PC-9 (cell line): Measurements from ENCODE around the gene DENND5A.

ENCODE experiments used
- EZH2 ChIP-seq: fragments of 200-600 bp; sonication (generic); IDR thresholded peaks from 2 replicates; pipeline ENCODE4 v1.8.0; 2017; ENCODE audit warnings: antibody characterized with exemption, low read depth
- TF ChIP-seq, protein P1 (sequence below): fragments of 200-600 bp; sonication (generic); conservative IDR thresholded peaks from 2 replicates; pipeline ENCODE4 v1.6.1; 2017; ENCODE audit warnings: mixed run types, antibody characterized with exemption, mild to moderate bottlenecking, moderate library complexity

DNA sequence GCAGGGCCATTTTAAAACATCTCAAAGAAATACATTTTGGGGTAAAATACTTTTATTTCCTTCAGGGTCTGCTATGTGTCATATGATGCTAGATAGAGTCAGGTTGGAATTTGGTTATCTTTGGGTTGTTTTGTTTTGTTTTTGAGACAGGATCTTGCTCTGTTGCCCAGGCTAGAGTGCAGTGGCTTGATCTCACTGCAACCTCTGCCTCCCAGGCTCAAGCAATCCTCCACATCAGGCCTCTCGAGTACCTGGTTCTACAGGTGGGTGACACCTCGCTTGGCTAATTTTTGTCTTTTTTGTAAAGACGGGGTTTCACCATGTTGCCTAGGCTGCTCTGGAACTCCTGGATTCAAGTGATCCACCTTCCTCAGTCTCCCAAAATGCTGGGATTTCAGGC lies 17.3 kb downstream of the DENND5A start:
- TF ChIP-seq, protein P1, sequence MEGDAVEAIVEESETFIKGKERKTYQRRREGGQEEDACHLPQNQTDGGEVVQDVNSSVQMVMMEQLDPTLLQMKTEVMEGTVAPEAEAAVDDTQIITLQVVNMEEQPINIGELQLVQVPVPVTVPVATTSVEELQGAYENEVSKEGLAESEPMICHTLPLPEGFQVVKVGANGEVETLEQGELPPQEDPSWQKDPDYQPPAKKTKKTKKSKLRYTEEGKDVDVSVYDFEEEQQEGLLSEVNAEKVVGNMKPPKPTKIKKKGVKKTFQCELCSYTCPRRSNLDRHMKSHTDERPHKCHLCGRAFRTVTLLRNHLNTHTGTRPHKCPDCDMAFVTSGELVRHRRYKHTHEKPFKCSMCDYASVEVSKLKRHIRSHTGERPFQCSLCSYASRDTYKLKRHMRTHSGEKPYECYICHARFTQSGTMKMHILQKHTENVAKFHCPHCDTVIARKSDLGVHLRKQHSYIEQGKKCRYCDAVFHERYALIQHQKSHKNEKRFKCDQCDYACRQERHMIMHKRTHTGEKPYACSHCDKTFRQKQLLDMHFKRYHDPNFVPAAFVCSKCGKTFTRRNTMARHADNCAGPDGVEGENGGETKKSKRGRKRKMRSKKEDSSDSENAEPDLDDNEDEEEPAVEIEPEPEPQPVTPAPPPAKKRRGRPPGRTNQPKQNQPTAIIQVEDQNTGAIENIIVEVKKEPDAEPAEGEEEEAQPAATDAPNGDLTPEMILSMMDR = no peak
- no peak for TF ChIP-seq EZH2
